HG02943 (cell line): Measurements from ENCODE around the gene XAGE1A.
"Not testable (repeated sequence)": the region's sequence is repeated elsewhere in the genome, so short reads cannot be mapped to it uniquely, and the experiment has no call there.

Source experiments
- ATAC-seq: cut with Tn5 transposase; IDR thresholded peaks from one replicate; pipeline ENCODE4 v1.9.1; 2021; ENCODE audit warnings: mild to moderate bottlenecking, low read depth, moderate library complexity; ENCODE audit not compliant: unreplicated experiment

The XAGE1A gene, protein sequence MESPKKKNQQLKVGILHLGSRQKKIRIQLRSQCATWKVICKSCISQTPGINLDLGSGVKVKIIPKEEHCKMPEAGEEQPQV

DNA sequence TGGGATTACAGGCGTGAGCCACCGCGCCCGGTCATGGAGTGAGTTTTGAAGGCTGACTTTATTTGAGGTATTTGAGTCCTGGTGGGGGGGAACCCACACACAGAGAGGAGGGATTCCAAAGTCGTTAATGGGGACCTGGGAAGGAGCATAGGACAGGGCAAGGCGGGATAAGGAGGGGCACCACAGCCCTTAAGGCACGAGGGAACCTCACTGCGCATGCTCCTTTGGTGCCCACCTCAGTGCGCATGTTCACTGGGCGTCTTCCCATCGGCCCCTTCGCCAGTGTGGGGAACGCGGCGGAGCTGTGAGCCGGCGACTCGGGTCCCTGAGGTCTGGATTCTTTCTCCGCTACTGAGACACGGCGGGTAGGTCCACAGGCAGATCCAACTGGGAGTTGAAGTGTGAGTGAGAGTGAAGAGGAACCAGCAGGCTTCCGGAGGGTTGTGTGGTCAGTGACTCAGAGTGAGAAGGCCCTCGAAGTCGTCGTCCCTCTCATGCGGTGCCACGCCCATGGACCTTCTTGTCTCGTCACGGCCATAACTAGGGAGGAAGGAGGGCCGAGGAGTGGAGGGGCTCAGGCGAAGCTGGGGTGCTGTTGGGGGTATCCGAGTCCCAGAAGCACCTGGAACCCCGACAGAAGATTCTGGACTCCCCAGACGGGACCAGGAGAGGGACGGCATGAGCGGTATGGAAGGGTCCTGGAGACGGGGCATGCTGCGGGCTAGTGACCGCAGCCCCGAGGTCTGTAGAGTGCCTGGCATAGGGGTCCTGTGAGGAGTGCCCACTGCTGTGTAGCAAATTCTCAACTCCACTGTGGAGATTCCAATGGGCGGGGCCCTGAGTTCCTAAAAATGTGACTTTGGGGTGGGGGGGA lies at the start of gene XAGE1A:
TSS of gene XAGE1A (plus strand) at position 264 of the 874 bp plus-strand sequence. CDS start 1,554 bp downstream, outside the sequence.
- ATAC-seq, result not testable (repeated sequence)

DNA sequence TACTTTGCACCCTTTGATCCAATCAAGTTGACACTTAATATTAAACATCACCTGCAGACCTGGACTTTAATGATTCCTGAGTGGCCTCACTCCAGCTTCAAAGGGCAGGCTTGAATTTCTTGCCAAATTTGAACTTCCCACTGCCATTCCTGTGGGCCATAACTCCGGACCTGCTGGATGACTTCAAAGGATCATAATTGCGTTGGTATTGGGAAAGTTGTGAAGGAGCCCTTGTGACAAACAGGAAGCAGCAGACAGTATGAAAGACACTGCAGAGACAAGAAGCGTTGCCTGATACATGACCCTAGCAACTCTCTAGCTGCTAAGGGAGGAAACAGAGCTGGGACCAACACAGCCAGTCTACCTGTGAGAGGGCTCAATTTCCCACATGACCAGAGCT lies 43.6 kb upstream of the XAGE1A start:
- not testable (repeated sequence) for ATAC-seq

DNA sequence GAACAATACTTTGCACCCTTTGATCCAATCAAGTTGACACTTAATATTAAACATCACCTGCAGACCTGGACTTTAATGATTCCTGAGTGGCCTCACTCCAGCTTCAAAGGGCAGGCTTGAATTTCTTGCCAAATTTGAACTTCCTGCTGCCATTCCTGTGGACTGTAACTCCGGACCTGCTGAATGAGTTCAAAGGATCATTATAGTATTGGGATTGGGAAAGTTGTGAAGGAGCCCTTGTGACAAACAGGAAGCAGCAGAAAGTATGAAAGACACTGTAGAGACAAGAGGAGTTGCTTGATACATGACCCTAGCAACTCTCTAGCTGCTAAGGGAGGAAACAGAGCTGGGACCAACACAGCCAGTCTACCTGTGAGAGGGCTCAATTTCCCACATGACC lies 24.3 kb upstream of the XAGE1A start:
- not testable (repeated sequence) for ATAC-seq

DNA sequence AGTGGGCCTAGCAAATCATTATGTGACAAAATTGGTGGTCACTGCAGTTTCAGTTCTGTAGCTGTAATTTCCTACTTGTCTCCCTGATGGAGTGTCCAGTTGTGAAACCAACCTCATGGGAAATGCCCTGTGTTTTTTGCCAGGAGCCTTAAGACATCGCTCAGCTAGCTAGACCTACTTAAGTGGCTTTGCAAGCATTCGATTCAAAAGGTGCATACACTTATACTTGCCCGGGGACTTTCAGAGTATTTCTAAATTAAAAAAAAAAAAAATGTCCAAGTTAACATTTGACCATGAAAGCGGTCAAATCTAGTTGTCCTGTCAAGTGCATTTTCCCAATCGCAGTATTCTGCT lies 788 bp downstream of the XAGE1A start:
- ATAC-seq, result not testable (repeated sequence)

DNA sequence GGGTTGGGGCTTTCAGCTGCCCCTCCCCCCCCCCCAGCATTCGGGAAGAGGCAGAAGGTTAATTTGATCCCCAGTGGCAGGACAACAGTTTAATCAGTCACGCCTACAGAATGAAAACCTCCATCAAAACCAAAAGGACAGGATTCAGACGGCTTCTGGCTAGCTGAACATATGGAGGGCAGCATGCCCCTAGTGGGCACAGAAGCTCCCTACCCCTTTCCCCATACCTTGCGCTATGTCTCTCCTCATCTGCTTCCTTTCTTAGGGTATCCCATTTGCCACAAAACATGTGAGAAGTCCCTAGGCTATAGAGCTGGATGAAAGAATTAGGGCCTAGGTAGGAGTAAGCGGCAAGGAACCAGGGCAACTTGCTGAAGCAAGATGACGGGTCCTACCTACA lies 5.8 kb downstream of the XAGE1A start:
- ATAC-seq, result not testable (repeated sequence)

DNA sequence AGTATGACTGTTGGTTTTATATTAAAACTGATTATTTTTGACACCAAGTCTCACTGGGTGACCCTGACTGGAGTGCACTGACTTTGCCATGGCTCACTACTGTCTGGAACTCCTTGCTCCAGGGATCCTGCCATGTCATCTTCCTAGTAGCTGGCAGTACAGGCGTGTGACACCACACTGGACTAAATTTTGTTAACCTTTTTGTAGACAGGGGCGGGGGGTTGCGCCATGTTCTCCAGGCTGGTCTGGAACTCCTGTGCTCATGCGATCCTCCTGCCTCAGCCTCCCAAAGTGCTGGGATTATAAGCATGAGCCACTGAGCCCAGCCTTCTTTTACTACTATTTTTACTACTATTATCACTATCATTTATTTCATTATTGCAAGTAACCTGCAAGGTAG lies 8.9 kb downstream of the XAGE1A start:
- ATAC-seq, result no peak

DNA sequence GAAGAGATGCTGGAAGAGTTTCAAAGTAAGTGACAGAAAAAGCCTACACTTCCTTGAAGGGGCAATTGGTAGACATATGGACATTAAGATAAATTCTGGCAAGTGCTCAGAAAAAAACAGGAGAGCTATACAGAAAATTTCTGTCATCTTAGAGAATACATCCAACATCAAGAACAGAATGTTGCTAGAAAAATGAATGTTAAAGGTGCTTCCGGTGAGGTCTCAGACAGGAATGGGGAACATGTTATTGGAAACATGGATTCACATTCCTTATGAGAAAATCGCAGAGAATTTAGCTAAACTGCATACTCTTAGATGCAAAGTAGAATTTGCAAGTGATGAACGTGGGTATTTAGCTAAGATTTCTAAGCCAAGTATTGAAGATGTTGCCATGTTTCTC lies 11.7 kb downstream of the XAGE1A start:
- no peak for ATAC-seq

DNA sequence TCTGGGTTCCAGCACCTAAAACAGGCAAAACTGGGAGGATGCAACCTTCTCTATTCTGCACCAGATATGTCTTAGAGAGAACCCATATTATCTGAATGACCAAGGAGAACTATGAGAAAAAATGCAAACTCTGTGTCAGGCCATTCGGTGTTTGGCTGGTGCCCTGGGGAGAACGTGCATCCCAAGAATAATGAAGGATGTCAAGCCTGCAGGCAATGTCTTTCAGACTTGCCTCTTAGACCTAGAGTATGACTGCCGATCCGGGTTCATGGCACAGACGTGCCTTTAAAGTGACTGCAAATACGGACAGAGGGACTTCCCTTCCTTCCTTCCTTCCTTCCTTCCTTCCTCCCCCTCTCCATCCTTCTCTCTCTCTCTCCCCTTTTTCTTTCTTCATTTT lies 14.3 kb downstream of the XAGE1A start:
- no peak for ATAC-seq

DNA sequence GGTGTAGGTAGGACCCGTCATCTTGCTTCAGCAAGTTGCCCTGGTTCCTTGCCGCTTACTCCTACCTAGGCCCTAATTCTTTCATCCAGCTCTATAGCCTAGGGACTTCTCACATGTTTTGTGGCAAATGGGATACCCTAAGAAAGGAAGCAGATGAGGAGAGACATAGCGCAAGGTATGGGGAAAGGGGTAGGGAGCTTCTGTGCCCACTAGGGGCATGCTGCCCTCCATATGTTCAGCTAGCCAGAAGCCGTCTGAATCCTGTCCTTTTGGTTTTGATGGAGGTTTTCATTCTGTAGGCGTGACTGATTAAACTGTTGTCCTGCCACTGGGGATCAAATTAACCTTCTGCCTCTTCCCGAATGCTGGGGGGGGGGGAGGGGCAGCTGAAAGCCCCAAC lies 15.5 kb downstream of the XAGE1A start:
- not testable (repeated sequence) for ATAC-seq

DNA sequence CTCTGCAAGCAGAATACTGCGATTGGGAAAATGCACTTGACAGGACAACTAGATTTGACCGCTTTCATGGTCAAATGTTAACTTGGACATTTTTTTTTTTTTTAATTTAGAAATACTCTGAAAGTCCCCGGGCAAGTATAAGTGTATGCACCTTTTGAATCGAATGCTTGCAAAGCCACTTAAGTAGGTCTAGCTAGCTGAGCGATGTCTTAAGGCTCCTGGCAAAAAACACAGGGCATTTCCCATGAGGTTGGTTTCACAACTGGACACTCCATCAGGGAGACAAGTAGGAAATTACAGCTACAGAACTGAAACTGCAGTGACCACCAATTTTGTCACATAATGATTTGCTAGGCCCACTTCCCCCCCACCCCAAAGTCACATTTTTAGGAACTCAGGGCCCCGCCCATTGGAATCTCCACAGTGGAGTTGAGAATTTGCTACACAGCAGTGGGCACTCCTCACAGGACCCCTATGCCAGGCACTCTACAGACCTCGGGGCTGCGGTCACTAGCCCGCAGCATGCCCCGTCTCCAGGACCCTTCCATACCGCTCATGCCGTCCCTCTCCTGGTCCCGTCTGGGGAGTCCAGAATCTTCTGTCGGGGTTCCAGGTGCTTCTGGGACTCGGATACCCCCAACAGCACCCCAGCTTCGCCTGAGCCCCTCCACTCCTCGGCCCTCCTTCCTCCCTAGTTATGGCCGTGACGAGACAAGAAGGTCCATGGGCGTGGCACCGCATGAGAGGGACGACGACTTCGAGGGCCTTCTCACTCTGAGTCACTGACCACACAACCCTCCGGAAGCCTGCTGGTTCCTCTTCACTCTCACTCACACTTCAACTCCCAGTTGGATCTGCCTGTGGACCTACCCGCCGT lies 20.7 kb downstream of the XAGE1A start:
- not testable (repeated sequence) for ATAC-seq

DNA sequence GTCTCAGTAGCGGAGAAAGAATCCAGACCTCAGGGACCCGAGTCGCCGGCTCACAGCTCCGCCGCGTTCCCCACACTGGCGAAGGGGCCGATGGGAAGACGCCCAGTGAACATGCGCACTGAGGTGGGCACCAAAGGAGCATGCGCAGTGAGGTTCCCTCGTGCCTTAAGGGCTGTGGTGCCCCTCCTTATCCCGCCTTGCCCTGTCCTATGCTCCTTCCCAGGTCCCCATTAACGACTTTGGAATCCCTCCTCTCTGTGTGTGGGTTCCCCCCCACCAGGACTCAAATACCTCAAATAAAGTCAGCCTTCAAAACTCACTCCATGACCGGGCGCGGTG lies 21.3 kb downstream of the XAGE1A start, which contains the start of gene XAGE1B:
TSS of gene XAGE1B (minus strand) at position 77 of the 339 bp plus-strand sequence. CDS start 1,536 bp downstream, outside the sequence.
- ATAC-seq, result not testable (repeated sequence)

DNA sequence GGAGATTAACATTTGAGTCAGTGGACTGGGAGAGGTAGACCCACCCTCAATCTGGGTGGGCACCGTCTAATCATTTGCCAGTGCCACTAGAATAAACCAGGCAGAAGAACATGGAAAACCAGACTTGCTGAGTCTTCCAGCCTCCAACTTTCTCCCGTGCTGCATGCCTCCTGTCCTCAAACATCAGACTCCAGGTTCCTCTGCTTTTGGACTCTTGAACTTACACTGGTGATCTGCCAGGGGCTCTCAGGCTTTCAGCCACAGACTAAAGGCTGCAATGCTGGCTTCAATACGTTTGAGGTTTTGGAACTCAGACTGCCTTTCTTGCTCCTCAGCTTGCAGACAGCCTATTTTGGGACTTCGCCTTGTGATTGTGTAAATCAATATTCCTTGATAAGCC lies 45.4 kb downstream of the XAGE1A start:
- ATAC-seq, result not testable (repeated sequence)

DNA sequence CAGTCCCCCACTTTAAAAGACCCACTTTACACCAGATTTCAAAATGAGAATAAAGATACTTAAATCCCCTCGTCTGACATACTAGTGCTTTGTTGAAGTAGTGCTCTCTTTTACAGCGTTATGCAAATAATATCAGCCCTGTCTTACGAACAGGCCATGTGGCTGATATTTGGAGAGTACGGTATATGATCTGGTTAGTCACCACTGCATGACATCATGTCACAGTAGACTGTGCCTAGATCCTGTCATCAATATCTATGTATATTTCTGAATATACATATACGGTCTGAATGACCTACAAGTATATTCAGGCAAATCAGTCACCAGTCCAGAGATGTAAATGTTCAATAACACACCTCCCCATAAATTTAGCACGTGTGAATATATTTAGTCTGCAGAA lies 46.7 kb downstream of the XAGE1A start:
- no peak for ATAC-seq

DNA sequence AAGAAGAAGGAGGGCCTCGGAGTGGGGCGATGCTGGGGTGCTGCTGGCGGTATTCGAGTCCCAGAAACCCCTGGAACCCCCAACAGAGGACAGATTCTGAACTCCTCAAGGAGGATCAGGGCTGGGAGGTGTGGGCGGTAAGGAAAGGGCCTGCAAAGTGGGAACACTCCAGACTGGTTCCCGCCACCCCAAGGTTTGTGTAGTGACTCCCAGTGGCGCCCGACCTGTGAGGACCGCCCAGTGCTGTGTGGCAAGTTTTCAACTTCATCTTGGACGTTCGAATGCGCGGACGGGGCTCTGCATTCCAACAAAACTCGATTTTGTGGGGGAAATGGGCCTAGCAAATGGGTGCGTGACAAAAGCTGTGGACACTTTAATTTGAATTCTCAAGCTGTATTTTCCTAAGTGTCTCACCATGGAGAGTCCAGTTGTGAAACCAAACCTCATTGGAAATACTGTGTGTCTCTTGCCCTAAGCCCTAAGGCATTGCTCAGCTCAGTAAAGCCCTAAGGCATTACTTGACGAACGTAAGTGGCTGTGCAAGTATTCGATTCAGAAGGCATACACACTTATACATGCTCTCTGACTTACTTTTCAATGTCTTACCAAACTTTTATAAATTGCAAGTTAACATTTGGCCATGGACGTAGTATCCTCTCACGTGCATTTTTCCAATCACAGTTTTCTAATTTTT lies 48.7 kb downstream of the XAGE1A start:
- ATAC-seq, result no peak

DNA sequence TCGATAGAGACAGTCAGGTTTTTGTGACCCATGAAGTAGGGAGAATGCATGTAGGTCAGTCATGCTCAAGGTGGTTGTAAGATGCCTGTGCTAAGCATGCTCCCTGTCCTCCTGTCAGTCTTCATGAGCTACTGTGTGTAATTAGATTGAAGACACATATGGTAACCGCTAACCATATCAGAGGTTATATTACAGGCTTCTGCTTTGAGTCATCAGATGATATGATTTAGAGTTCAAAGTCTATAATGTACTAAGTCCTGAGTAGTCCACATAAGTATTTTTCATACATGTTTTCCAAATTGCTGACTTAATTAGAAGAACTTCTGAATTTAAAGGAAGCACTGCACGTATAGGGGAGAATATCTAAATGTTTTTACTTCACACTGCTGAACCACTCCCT lies 53.2 kb downstream of the XAGE1A start:
- not testable (repeated sequence) for ATAC-seq
